BE2C (cell line): ENCODE measurements around the gene RAPSN.

Source experiments
- DNase-seq: peaks from one replicate; pipeline ENCODE4 v3.0.0-alpha.2; 2020
- H3K27me3 ChIP-seq: fragments of 250-450 bp; sonication (Bioruptor Pico); 2 replicates; pipeline ENCODE4 v1.5.1; 2020; ENCODE audit warnings: mild to moderate bottlenecking
- H3K36me3 ChIP-seq: fragments of 250-450 bp; sonication (Bioruptor Pico); 2 replicates; pipeline ENCODE4 v1.5.1; 2020; ENCODE audit warnings: mild to moderate bottlenecking
- H3K4me1 ChIP-seq: fragments of 250-450 bp; sonication (Bioruptor Pico); 2 replicates; pipeline ENCODE4 v1.5.1; 2020
- H3K4me3 ChIP-seq: 2 replicates; pipeline ENCODE4 v1.5.1; 2011; ENCODE audit warnings: low read depth, low read length
- H3K9me3 ChIP-seq: fragments of 250-450 bp; sonication (Bioruptor Pico); 2 replicates; pipeline ENCODE4 v1.5.1; 2020
- CTCF ChIP-seq: IDR thresholded peaks from 2 replicates; pipeline ENCODE4 v1.5.1; 2012; ENCODE audit warnings: mild to moderate bottlenecking, low read depth, low read length

Gene RAPSN

DNA sequence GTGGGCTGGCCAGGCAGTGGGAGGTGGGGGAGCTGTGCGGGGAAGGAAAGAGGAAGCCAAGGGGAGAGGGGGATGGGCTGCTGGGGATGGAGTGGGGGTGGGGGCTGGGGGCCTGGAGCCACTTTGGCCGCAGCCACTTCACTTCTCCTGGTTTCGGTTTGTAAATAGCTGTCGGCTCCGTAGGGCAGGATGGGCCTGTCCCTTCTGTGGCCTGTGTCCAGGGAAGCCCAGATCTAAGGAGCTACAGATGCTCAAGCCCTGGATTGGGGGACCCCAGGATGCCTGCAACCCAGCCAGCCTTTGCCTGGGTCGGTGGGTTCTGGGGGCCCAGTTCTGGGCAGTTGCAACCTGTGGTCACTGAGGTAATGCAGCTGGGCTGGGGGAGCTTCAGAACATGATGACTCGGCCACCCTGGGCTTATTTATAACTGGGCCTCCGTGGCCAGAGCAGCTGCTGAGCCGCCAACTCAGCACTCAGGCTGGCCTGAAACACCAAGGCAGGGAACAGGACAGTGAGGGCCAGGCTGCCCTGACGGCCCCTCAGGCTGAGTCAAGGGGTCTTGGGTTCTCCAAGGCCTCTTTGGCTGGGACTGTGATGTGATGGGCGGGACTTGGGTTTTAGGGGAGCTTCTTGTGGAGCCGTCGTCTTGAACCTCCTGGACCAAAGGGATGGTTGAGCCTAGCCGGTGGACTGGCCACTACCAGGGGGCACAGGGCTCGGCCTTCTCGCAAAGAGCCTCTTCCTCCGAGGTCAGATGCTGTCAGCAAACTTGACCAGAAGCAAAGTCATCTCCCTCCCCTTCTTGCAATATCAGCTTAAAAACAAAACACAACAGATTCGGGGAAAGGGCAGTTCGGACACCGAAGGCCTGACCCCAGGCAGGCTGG, 55.5 kb downstream of the RAPSN start:
- no peak for DNase-seq
- no peaks in the 10 kb centered on the region for H3K36me3 ChIP-seq
- H3K9me3 ChIP-seq, result no peaks in the 10 kb centered on the region
- no peaks in the 10 kb centered on the region for H3K4me1 ChIP-seq
- no peak overlapping the region for H3K4me3 ChIP-seq
- H3K27me3 ChIP-seq, result no peaks in the 10 kb centered on the region
- TF ChIP-seq CTCF, result no peak

- Histone ChIP-seq H3K9me3 (no peaks in the 10 kb centered on the region), H3K4me1 (no peaks in the 10 kb centered on the region), H3K36me3 (no peaks in the 10 kb centered on the region), H3K4me3 (no peak overlapping the region), H3K27me3 (no peaks in the 10 kb centered on the region)
- TF ChIP-seq CTCF, result no peak
- DNase-seq, result no peak
These were observed 56.3 kb downstream of the RAPSN start for GRCh38 chr11:47392546-47393162.

DNA sequence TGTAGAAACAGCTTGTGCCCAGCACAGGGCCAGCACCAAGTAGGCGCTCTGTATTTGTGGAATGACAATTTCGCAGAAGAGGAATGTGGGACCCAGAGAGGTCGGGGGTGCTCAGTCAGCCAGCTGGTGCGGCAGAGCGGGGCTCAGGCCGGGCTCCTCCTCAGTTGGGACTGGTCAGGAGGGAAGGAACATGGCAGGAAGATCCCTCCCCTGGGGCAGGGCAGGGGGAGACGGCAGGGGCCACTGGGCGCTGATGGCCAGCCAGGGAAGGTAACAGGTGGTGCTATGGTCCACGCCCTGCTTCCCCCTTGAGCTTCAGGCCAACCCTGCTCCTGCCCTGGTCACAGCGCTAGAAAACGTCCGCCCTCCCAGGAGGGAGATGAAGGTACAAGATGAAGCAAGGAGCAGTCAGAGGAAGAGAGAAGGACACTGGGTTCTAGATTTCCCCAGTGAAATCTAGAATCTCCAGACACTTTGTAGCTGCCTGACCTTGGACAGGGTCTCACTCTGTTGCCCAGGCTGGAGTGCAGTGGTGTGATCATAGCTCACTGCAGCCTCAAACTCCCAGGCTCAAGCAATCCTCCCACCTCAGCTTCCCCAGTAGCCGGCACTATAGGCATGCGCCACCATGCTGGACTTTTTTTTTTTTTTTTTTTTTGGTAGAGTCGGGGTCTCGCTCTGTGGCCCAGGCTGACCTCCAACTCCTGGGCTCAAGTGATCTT, 57.1 kb downstream of the RAPSN start:
- Histone ChIP-seq H3K27me3 (no peaks in the 10 kb centered on the region), H3K4me1 (no peaks in the 10 kb centered on the region), H3K36me3 (no peaks in the 10 kb centered on the region), H3K4me3 (no peak overlapping the region), H3K9me3 (no peaks in the 10 kb centered on the region)
- TF ChIP-seq CTCF, result no peak
- DNase-seq, result no peak

DNA sequence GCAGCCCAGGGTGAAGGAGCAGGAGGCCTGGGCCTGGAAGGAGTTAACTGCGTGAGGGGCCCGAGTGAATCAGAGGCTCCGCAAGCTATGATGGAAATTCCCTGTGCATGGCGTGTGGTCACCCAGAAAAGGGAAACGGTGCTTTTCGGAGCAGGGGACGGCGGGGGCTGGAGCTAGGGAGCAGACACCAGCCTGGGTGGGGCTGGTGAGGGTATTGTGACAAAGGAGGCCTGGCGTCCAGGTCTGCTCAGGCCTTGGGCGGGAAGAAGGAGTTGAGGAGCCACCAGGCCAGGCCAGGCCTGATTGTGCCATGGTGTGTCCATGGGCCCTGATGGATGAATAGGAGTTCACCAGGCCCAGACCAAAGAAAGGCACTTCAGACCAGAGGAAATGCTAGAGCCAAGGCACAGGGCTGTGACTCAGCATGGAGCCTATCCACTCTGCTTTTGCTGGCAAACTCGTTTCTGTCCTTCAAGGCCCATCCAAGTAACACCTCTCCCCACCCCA, 57.8 kb downstream of the RAPSN start:
- H3K4me1 ChIP-seq, result no peaks in the 10 kb centered on the region
- DNase-seq, result no peak
- no peaks in the 10 kb centered on the region for H3K9me3 ChIP-seq
- no peak for TF ChIP-seq CTCF
- H3K27me3 ChIP-seq, result no peaks in the 10 kb centered on the region
- no peaks in the 10 kb centered on the region for H3K36me3 ChIP-seq
- no peak overlapping the region for H3K4me3 ChIP-seq

DNA sequence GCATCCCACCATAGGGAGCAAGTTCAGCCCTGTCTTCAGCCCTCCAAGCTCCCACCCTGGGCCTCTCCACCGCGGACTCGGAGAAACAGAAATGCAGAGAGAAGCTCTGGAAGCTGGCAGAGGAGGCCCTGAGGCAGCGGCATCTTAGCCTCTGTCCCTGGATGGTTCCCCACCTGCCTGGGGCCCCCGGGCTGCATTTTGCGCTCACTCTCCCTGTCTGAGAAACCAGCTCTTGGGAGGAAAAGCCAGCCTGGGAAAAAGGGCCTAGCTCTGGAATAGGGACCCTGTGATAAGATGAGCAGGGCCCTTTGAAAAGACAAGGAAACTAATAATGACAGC, 58.5 kb downstream of the RAPSN start:
- no peaks in the 10 kb centered on the region for H3K9me3 ChIP-seq

More for the DNA sequence above, 58.5 kb downstream of the RAPSN start:
- H3K4me3 ChIP-seq, result no peak overlapping the region
- no peaks in the 10 kb centered on the region for H3K4me1 ChIP-seq
- H3K27me3 ChIP-seq, result no peaks in the 10 kb centered on the region
- DNase-seq, result no peak
- TF ChIP-seq CTCF, result no peak
- no peaks in the 10 kb centered on the region for H3K36me3 ChIP-seq
